T-cell (primary cell): ENCODE results near the gene TIMP1. TPM values are rescaled to one million over a fixed set of nuclear protein-coding genes. Genes with fewer than 3 reads are reported as not detected.

Experiments used
- ATAC-seq, 4 experiments: fragments of 200-7000 bp in 3 of 4; fragments of 150-1000 bp in 1 of 4; cut with Tn5 transposase; replicated peaks in 1 of 4; 1 replicate in 3 of 4; 2 replicates in 1 of 4; pipeline ENCODE4 v1.10.0; 2021; ENCODE audit warnings: moderate library complexity in 3 of 4, mild to moderate bottlenecking in 2 of 4, moderate number of reproducible peaks in 1 of 4
- CTCF ChIA-PET, 2 donors: fragments of 300-600 bp; sonication (Branson Sonifier 250); formaldehyde crosslinking; loops; one replicate each; lab custom pipeline; 2022; ENCODE audit warnings: antibody characterized with exemption in 2 of 2; lab: Charles Lee
- POLR2A ChIA-PET, 2 donors: fragments of 300-600 bp; sonication (Branson Sonifier 250); formaldehyde crosslinking; loops; one replicate each; lab custom pipeline; 2022; ENCODE audit warnings: antibody characterized with exemption in 2 of 2; lab: Charles Lee
- DNase-seq, 35 experiments: peaks; one replicate each; pipeline versions ENCODE4 v3.0.0 to v3.0.0-alpha.2; 2013 to 2023
- H3K27ac ChIP-seq: one replicate; pipeline ENCODE4 v1.5.1; 2013; ENCODE audit warnings: low read length
- H3K27me3 ChIP-seq, 2 experiments: replicated peaks in 1 of 2; 1 replicate in 1 of 2; 2 replicates in 1 of 2; pipeline versions ENCODE4 v1.6.1 to v1.7.0; 2013; ENCODE audit warnings: low read length in 1 of 2, mixed read lengths in 1 of 2; ENCODE audit not compliant: control insufficient read depth in 2 of 2, insufficient read depth in 2 of 2; ENCODE audit errors: extremely low read depth in 1 of 2
- H3K36me3 ChIP-seq, 2 donors: 1 replicate in 1 of 2; 2 replicates in 1 of 2; pipeline versions ENCODE4 v1.6.1 to v1.7.0; 2013; ENCODE audit warnings: low read length in 1 of 2; ENCODE audit not compliant: control insufficient read depth in 2 of 2, insufficient read depth in 1 of 2; ENCODE audit errors: extremely low read depth in 1 of 2
- H3K4me1 ChIP-seq, 2 experiments: 1 replicate in 1 of 2; 2 replicates in 1 of 2; pipeline versions ENCODE4 v1.6.1 to v1.7.0; 2013; ENCODE audit warnings: low read length in 2 of 2, mixed read lengths in 1 of 2; ENCODE audit not compliant: insufficient read depth in 2 of 2, control insufficient read depth in 1 of 2; ENCODE audit errors: extremely low read depth in 1 of 2
- H3K4me3 ChIP-seq, 2 donors: 1 replicate in 1 of 2; 2 replicates in 1 of 2; pipeline versions ENCODE4 v1.5.1 to v1.7.0; 2013; ENCODE audit warnings: mild to moderate bottlenecking in 2 of 2, low read length in 1 of 2, moderate library complexity in 1 of 2; ENCODE audit not compliant: control insufficient read depth in 1 of 2; ENCODE audit errors: extremely low read depth in 1 of 2
- H3K9me3 ChIP-seq: 2 replicates; pipeline ENCODE4 v1.7.0; 2013
- H3K27ac Mint-ChIP-seq, 2 donors: one replicate each; pipeline ENCODE4 v1.8.0; 2020 to 2021; ENCODE audit warnings: mild to moderate bottlenecking in 2 of 2, mixed read lengths in 2 of 2
- H3K27me3 Mint-ChIP-seq, 2 donors: one replicate each; pipeline ENCODE4 v1.8.0; 2021 to 2022; ENCODE audit warnings: mixed read lengths in 2 of 2
- H3K36me3 Mint-ChIP-seq: one replicate; pipeline ENCODE4 v1.8.0; 2021; ENCODE audit warnings: mixed read lengths
- H3K4me1 Mint-ChIP-seq, 3 donors: one replicate each; pipeline ENCODE4 v1.8.0; 2020 to 2022; ENCODE audit warnings: mixed read lengths in 3 of 3, mild to moderate bottlenecking in 1 of 3
- H3K4me3 Mint-ChIP-seq, 3 donors: one replicate each; pipeline ENCODE4 v1.8.0; 2020 to 2022; ENCODE audit warnings: mild to moderate bottlenecking in 3 of 3, mixed read lengths in 3 of 3, moderate library complexity in 3 of 3
- H3K9me3 Mint-ChIP-seq, 3 donors: one replicate each; pipeline ENCODE4 v1.8.0; 2020 to 2022; ENCODE audit warnings: mixed read lengths in 3 of 3
- WGBS: methylation state at CpG from one replicate; pipeline ENCODE4 v1.1.5; 2013; ENCODE audit warnings: missing lambda C conversion rate; ENCODE audit not compliant: insufficient coverage; 5-methylcytosine and 5-hydroxymethylcytosine counted together
- total RNA-seq, 35 experiments: library from RNA in 6 of 35; stranded (reverse) in 6 of 35; fragments of 120-200 nt in 1 of 35; gene quantifications; one replicate each; pipeline versions ENCODE4 v1.2.1 to v1.2.4 and lab custom pipeline; 2013 to 2026

The TIMP1 gene
- total RNA-seq, 5 donors from 2014 or later (not counting 1 experiment from before 2014, with no cell fraction given), result 28.7 to 120 (median 59.7) TPM

DNA sequence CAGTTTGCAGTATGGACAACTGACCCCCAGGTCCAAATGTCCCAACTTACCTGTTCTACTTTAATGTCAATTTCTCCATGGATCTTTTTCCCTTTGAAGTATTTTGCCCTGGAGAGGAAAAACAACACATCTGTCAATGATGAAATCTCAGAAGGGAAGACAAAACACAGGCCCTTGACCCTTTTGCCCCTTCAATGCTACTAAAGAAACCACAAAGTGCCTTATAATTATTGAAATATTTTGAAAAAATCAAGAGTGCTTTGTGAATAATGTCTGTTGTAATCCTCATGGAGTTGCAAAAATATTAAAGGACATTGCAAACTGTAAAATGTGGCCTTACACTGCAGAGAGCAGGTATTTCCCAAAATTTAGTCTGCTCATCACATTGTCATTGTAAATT is 24.9 kb downstream of the TIMP1 start:
- no peak overlapping the region for H3K27ac Mint-ChIP-seq
- H3K36me3 Mint-ChIP-seq, result no peaks in the 10 kb centered on the region
- H3K9me3 Mint-ChIP-seq, result no peaks in the 10 kb centered on the region
- H3K4me1 ChIP-seq, result peaks cover 0 to 2% of the 10 kb centered on the region in 2 experiments
- ATAC-seq (no peak), DNase-seq (no peak)
- H3K4me3 ChIP-seq, result no peak overlapping the region
- CTCF ChIA-PET, result no interaction called here
- POLR2A ChIA-PET, result no interaction called here
- no peak overlapping the region for H3K27ac ChIP-seq
- no peaks in the 10 kb centered on the region for H3K27me3 ChIP-seq
- H3K9me3 ChIP-seq, result no peaks in the 10 kb centered on the region
- peaks cover 0 to 12% of the 10 kb centered on the region in 2 donors for H3K27me3 Mint-ChIP-seq
- H3K4me1 Mint-ChIP-seq, result peaks cover 2 to 8% (median 3%) of the 10 kb centered on the region in 3 donors
- no peak overlapping the region for H3K4me3 Mint-ChIP-seq
- no peaks in the 10 kb centered on the region for H3K36me3 ChIP-seq

DNA sequence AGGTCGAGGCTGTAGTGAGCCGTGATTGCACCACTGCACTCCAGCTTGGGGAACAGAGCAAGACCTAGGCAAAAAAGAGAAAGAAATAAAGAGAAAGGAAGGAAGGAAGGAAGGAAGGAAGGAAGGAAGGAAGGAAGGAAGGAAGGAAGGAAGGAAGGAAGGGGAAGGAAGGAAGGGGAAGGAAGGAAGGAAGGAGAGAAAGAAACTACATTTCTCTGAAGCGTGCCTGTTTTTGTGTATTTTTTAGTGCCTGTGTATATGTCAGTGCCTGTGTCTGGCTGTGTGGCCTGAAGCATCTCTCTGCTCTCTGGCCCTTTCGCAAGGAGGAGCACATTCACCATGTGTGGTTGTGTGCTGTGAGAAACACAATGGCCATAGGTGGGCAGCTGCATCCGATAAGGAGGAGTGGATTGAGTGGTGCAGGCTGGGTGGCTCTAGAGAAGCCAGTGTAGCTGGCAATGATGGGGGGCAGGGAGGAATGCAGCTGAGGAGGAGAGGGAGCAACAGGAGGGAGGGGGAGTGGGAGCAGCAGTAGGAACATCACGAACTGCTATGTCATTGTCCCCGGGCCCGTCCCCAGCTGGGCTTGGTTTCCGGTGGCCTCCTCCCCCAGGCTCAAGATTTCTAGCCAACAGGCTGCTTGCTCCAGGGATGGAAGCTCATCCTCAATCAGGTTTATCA is 26.0 kb downstream of the TIMP1 start:
- ATAC-seq, result no peak
- H3K27me3 ChIP-seq, result no peaks in the 10 kb centered on the region
- Mint-ChIP-seq H3K27ac (no peak overlapping the region), H3K4me3 (no peak overlapping the region), H3K36me3 (no peaks in the 10 kb centered on the region), H3K27me3 (peaks cover 0 to 17% of the 10 kb centered on the region in 2 donors), H3K9me3 (no peaks in the 10 kb centered on the region), H3K4me1 (peaks cover 2 to 8% (median 3%) of the 10 kb centered on the region in 3 donors)
- DNase-seq, result no peak
- H3K4me3 ChIP-seq, result no peak overlapping the region
- no peaks in the 10 kb centered on the region for H3K9me3 ChIP-seq
- ChIA-PET POLR2A (no interaction called here), CTCF (interaction anchor here in 1 of 2 donors (1.0 kb wide), 1 partner anchor 20 kb away, joined by 3 read pairs; no protein-coding TSS in a partner anchor)
- no peak overlapping the region for H3K27ac ChIP-seq
- H3K36me3 ChIP-seq, result no peaks in the 10 kb centered on the region
- 64% methylated on average over 5 of the region's 9 CpGs for WGBS
- peaks cover 0 to 2% of the 10 kb centered on the region in 2 experiments for H3K4me1 ChIP-seq

DNA sequence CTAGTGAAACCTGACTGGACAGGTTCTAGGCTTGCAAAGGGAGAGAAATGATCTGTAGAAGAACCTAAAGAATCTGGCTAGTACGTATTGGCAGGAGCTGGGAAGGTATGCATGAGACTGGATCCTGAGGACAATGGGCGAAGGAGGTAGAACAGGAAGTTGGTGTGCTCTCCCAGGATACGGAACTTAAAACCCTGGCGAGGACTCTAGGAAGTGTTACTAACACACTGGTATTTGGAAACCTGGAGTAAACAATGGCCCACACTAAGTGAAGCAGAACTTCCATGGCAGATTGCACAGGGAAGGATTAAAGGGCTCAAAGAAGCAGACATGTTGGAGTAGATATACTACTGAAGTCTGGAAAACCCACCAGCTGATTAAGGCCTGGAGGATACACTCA is 28.3 kb downstream of the TIMP1 start:
- Histone ChIP-seq H3K4me1 (peaks cover 0 to 2% of the 10 kb centered on the region in 2 experiments), H3K36me3 (no peaks in the 10 kb centered on the region), H3K27ac (no peak overlapping the region), H3K9me3 (no peaks in the 10 kb centered on the region), H3K27me3 (no peaks in the 10 kb centered on the region), H3K4me3 (no peak overlapping the region)
- Mint-ChIP-seq H3K4me1 (peaks cover 2 to 8% (median 3%) of the 10 kb centered on the region in 3 donors), H3K36me3 (no peaks in the 10 kb centered on the region), H3K9me3 (no peaks in the 10 kb centered on the region), H3K27ac (no peak overlapping the region), H3K27me3 (peaks cover 0 to 17% of the 10 kb centered on the region in 2 donors), H3K4me3 (no peak overlapping the region)
- no peak for DNase-seq
- CTCF ChIA-PET, result no interaction called here
- ATAC-seq, result no peak
- POLR2A ChIA-PET, result interaction anchor here (0.5 to 0.7 kb wide), 2 partner anchors 13 to 37 kb away, joined by 3 to 17 read pairs; no protein-coding TSS in a partner anchor
- WGBS, result 80% methylated on average over 2 of the region's 4 CpGs

DNA sequence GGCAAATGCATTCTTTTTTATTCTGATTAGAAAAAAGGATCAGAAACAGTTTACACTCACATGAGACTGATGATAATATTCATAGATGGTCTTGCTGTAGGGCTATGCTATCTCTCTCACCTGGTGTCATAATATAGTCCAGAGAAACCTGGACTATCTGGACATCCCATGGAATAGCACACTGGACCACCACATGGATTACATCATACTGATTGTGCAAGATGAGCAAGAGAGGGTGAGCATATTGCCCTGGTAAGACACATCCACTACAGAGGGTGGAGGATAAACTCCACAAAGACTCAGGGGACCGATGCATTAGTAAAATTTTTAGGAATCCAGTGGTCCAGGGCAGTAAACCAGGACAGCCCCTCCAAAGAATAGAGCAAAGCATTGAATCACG is 29.3 kb downstream of the TIMP1 start:
- WGBS, result no CpG with 5 or more reads among the region's 2 CpGs
- H3K4me1 Mint-ChIP-seq, result peaks cover 2 to 8% (median 3%) of the 10 kb centered on the region in 3 donors
- H3K27ac ChIP-seq, result no peak overlapping the region
- H3K4me3 ChIP-seq, result no peak overlapping the region
- H3K9me3 ChIP-seq, result no peaks in the 10 kb centered on the region
- H3K36me3 ChIP-seq, result no peaks in the 10 kb centered on the region
- DNase-seq, result no peak
- no peaks in the 10 kb centered on the region for H3K9me3 Mint-ChIP-seq
- H3K27me3 Mint-ChIP-seq, result peaks cover 0 to 17% of the 10 kb centered on the region in 2 donors
- ChIA-PET CTCF (no interaction called here), POLR2A (no interaction called here)
- H3K27me3 ChIP-seq, result no peaks in the 10 kb centered on the region
- ATAC-seq, result no peak
- no peak overlapping the region for H3K4me3 Mint-ChIP-seq
- peaks cover 0 to 2% of the 10 kb centered on the region in 2 experiments for H3K4me1 ChIP-seq
- H3K27ac Mint-ChIP-seq, result no peak overlapping the region
- no peaks in the 10 kb centered on the region for H3K36me3 Mint-ChIP-seq

DNA sequence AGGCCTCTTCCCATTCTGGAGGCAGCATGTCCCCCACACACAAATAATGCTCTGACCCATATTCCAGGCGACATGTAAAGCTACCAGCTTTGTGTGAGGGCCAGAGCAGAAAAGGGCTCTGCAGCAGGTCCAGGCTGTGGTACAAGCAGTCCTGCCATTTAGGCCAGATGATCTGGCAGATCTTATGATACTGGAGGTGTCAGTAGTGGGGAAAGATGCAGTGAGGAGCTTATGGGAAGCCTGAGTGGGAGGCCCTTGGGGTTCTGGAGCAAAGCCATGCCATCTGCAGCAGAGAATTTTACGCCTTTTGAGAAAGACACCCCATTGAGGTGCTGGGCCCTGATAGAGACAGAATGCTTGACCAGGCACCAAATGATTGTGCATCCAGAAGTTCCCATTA is 29.7 kb downstream of the TIMP1 start:
- H3K9me3 Mint-ChIP-seq, result no peaks in the 10 kb centered on the region
- H3K27me3 Mint-ChIP-seq, result peaks cover 0 to 19% of the 10 kb centered on the region in 2 donors
- H3K36me3 Mint-ChIP-seq, result no peaks in the 10 kb centered on the region
- POLR2A ChIA-PET, result no interaction called here
- ATAC-seq (no peak), DNase-seq (no peak)
- Histone ChIP-seq H3K4me3 (no peak overlapping the region), H3K27ac (no peak overlapping the region), H3K4me1 (peaks cover 0 to 2% of the 10 kb centered on the region in 2 experiments), H3K27me3 (no peaks in the 10 kb centered on the region), H3K9me3 (no peaks in the 10 kb centered on the region), H3K36me3 (no peaks in the 10 kb centered on the region)
- H3K27ac Mint-ChIP-seq, result no peak overlapping the region
- 100% methylated on average over 1 of the region's 2 CpGs for WGBS
- CTCF ChIA-PET, result no interaction called here
- peaks cover 2 to 8% (median 3%) of the 10 kb centered on the region in 3 donors for H3K4me1 Mint-ChIP-seq
- H3K4me3 Mint-ChIP-seq, result no peak overlapping the region

DNA sequence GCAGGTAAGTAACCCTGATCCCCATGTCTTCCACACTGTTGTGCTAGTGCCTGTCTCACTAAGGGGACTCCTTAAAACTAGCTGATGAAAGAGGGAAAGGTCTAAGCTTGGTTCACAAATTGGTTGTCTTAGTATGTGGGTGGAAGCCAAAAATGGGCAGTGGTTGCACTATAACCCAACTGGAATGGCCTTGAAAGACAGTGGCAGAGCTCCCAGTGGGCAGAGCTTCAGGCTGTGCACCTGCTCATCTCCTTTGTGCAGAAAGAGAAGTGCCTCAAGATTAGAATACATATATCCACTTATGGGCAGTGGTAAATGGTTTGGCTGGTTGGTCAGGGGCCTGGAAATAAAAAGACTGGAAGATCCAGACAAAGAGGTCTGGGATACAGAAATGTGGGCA is 30.2 kb downstream of the TIMP1 start:
- ATAC-seq, result no peak
- H3K27me3 ChIP-seq, result no peaks in the 10 kb centered on the region
- H3K36me3 ChIP-seq, result no peaks in the 10 kb centered on the region
- Mint-ChIP-seq H3K9me3 (no peaks in the 10 kb centered on the region), H3K36me3 (no peaks in the 10 kb centered on the region), H3K27ac (no peak overlapping the region), H3K27me3 (peaks cover 0 to 20% of the 10 kb centered on the region in 2 donors), H3K4me1 (peaks cover 2 to 8% (median 3%) of the 10 kb centered on the region in 3 donors), H3K4me3 (no peak overlapping the region)
- CTCF ChIA-PET, result no interaction called here
- H3K27ac ChIP-seq, result no peak overlapping the region
- H3K4me3 ChIP-seq, result no peak overlapping the region
- H3K4me1 ChIP-seq, result peaks cover 0 to 2% of the 10 kb centered on the region in 2 experiments
- POLR2A ChIA-PET, result interaction anchor here in 1 of 2 donors (0.7 kb wide), 1 partner anchor 335 kb away, joined by 11 read pairs; no protein-coding TSS in a partner anchor
- no peaks in the 10 kb centered on the region for H3K9me3 ChIP-seq
- no peak for DNase-seq
